ENCODE data around the gene CXCL13.

DNA sequence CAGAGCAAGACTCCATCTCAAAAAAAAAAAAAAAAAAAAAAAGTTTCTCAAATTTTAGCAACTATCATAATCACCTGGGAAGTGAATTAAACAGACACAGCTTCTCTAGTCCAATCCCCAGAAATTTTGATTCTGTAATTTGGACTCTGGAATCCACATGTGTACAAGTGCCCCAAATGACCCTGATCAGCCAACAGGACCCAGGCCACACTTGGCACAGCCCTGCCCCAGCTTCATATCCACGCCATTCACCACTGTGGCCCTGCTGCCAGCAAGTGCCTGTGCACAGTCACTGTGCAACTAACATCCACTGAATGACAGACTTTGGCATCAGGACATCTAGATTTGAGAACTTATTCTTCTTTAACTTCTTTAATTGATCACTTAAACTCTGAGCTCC lies 14.1 kb upstream of the CXCL13 start:
- TF ChIP-seq, protein P1, sequence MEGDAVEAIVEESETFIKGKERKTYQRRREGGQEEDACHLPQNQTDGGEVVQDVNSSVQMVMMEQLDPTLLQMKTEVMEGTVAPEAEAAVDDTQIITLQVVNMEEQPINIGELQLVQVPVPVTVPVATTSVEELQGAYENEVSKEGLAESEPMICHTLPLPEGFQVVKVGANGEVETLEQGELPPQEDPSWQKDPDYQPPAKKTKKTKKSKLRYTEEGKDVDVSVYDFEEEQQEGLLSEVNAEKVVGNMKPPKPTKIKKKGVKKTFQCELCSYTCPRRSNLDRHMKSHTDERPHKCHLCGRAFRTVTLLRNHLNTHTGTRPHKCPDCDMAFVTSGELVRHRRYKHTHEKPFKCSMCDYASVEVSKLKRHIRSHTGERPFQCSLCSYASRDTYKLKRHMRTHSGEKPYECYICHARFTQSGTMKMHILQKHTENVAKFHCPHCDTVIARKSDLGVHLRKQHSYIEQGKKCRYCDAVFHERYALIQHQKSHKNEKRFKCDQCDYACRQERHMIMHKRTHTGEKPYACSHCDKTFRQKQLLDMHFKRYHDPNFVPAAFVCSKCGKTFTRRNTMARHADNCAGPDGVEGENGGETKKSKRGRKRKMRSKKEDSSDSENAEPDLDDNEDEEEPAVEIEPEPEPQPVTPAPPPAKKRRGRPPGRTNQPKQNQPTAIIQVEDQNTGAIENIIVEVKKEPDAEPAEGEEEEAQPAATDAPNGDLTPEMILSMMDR (IDR thresholded peaks at IDR 0.05) = no peak
- no peak for TF ChIP-seq POLR2AphosphoS5 (IDR thresholded peaks at IDR 0.05)
- no peak for TF ChIP-seq POLR2A (IDR thresholded peaks at IDR 0.05)
- no peak for TF ChIP-seq EP300 (IDR thresholded peaks at IDR 0.05)

Data from upper lobe of left lung (tissue), 4 donors.